Astrocyte (in vitro differentiated cells and primary cell): ENCODE data around the gene HECA.

Source experiments
- CTCF ChIP-seq: IDR thresholded peaks from 2 replicates; pipeline ENCODE4 v1.5.1; 2011; ENCODE audit warnings: low read depth, mild to moderate bottlenecking, inconsistent platforms, low read length, moderate library complexity; ENCODE audit not compliant: insufficient read depth
- EZH2 ChIP-seq: IDR thresholded peaks from 2 replicates; pipeline ENCODE4 v1.6.1; 2012; ENCODE audit warnings: mild to moderate bottlenecking, low read length, inconsistent platforms; ENCODE audit not compliant: insufficient read depth

- no peak for TF ChIP-seq CTCF
- no peak for TF ChIP-seq EZH2
Observed at GRCh38 chr6:139150920-139151319, 16.0 kb downstream of the HECA start.
